Coronary artery (tissue), 2 donors: Measurements from ENCODE around the gene VPS35L.

ENCODE experiments used
- DNase-seq: peaks from one replicate; pipeline ENCODE4 v3.0.0-alpha.2; 2017; ENCODE audit warnings: low spot score
- H3K27ac ChIP-seq, 2 donors: fragments of 200-600 bp; sonication (generic); one replicate each; pipeline ENCODE4 v1.5.1; 2016 to 2019
- H3K4me3 ChIP-seq: fragments of 200-600 bp; sonication (generic); 2 replicates; pipeline ENCODE4 v1.5.1; 2016; ENCODE audit warnings: mild to moderate bottlenecking, moderate library complexity
- CTCF ChIP-seq: fragments of 200-600 bp; sonication (generic); IDR thresholded peaks from one replicate; pipeline ENCODE4 v1.5.1; 2019; ENCODE audit warnings: antibody characterized with exemption

VPS35L gene

DNA sequence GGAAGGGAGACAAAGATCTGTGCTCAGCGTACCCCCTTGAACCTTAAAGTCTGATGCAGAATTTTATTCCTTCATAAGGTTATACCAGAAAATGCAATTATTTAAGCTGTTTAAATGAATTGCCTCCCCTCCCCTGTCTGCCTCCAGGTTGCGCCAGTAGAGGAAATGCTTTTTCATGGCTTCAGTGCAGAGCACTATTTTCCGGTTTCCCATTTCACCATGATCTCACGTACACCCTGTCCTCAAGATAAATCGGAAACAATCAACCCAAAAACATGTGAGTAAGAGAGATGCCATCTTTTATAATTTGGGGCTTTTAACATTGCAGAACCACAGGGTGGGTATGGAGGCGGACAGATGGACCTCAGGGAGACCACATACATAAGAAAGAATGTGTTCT, 178.0 kb downstream of the VPS35L start:
- no peak for TF ChIP-seq CTCF
- no peak overlapping the region for H3K27ac ChIP-seq
- H3K4me3 ChIP-seq: no peak overlapping the region
- DNase-seq: no peak

DNA sequence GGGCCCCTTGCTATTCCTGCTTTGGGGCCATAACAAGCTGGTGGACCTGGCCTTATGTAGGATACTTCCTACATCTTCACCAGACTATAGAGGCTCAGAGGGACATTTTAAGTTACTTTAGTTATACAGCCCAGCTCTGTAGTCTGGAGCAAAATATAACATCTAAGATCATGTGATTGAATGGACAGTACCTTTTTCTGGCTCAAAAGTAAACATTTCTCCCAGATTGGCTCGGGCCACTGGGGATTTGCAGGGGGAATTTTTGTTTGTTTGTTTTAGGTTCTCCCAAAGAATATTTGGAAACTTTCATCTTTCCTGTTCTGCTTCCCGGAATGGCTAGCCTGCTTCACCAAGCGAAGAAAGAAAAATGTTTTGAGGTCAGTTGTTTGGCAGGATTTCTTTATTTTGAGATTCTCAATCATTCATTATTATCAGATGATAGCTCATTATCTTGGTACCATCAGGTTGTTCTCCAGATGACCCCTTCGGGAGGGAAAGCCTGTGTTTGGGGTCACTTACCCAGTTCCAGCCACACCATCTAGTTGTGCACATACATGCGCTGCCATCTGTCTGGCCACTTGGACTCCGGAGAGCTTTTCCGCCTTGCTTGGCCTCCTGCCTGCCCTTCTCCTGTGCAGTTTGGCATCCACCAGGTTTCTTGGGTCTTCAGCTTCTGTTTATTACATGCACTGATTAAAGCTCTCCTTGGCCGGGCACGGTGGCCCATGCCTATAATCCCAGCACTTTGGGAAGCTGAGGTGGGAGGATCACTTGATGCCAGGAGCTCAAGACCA, 179.8 kb downstream of the VPS35L start:
- DNase-seq: no peak
- Histone ChIP-seq H3K4me3 (no peak overlapping the region), H3K27ac (no peak overlapping the region)
- no peak for TF ChIP-seq CTCF

DNA sequence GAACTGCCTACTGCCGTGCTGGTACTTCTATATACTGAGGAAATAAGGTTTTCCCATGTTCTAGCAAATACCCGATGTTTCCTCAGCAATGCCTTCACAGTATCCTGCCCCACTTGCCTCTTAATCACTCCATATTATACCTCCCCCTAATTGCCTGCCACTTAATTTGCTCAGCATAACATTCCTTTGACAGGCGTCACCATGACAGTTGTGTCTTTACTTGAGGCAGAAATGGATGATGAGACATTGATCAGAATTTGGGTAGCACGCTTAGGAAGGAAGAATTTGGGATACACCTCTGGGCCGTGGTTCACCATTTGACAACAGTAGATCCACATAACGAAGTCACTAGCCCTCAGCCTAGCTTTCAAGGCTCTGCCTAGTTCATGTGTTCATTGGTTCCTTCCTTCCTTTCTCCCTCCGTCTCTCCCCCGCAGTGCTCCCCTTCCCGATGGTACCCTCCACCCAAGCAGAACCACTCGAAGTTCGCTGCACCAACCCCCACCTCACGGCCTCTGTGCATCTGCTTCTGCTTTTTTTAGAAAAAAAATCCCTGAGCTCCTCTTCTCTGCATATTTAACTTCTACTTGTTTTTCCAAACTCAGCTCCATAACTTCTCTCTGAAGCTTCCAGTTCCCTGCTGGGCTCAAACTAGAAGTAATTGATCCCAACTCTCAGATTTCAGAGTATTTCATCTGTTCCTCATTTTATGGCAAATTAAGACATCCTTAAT, 182.0 kb downstream of the VPS35L start:
- no peak overlapping the region for H3K4me3 ChIP-seq
- TF ChIP-seq CTCF: no peak
- H3K27ac ChIP-seq: no peak overlapping the region
- no peak for DNase-seq

DNA sequence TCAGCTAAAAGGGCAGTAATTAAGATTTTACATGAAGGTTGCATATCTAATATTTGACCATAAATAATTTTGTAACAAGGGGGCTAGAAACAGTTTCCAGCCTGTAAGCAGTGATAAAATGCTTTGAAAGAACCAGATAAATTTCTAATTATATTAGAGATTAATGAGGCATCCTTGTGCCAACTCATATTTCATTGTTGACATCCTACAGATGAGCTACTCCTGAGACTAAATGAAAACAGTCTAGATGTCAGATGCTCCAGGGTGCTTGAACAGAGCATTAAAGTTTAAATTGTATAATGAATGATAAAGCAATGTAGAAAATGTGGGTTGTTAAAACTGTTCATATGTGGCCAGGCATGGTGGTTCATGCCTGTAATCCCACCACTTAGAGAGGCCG, 185.9 kb downstream of the VPS35L start:
- no peak overlapping the region for H3K4me3 ChIP-seq
- no peak overlapping the region for H3K27ac ChIP-seq
- no peak for DNase-seq
- TF ChIP-seq CTCF: no peak

GRCh38 chr16:19743816-19744159, 188.3 kb downstream of the VPS35L start:
- DNase-seq: no peak
- TF ChIP-seq CTCF: no peak
- H3K27ac ChIP-seq: no peak overlapping the region
- H3K4me3 ChIP-seq: no peak overlapping the region

- DNase-seq: no peak
- no peak overlapping the region for H3K27ac ChIP-seq
- TF ChIP-seq CTCF: no peak
- H3K4me3 ChIP-seq: no peak overlapping the region
Measured at GRCh38 chr16:19744670-19745069, 189.2 kb downstream of the VPS35L start.
